SH-SY5Y (cell line): ENCODE measurements around the gene BPI.

Experiments
- GATA2 ChIP-seq: IDR thresholded peaks from 2 replicates; pipeline ENCODE4 v1.6.1; 2011; ENCODE audit warnings: mild to moderate bottlenecking, low read depth, low read length
- GATA3 ChIP-seq: IDR thresholded peaks from 2 replicates; pipeline ENCODE4 v1.6.1; 2011; ENCODE audit warnings: low read depth, mild to moderate bottlenecking, low read length, moderate library complexity

DNA sequence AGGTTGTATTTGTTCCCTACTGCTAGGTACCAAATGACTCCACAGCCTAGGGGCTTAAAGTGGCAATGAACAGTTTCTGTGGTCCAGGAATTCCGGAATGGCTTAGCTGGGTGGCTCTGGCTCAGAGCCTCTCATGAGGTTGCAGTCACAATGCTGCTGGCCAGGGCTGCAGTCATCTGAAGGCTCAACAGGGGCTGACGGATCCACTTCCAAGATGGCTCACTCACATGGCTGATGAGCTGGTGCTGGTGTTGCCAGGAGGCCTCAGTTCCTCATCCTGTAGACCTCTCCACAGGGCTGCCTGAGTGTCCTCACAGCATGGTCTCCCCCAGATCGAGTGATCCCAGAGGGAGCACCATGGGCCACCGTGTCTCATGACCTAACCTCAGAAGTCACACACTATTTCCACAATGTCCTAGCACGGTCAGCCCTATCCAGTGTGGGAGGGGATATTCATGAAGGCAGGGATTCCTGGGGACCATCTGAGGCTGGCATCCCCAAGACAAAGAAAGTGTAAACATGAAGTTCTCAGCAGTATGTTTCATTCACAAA lies 19.0 kb upstream of the BPI start:
- TF ChIP-seq GATA2, result no peak
- no peak for TF ChIP-seq GATA3
